22Rv1 (cell line): ENCODE measurements around the gene C11orf98.

Source experiments
- H3K27ac ChIP-seq: fragments of 450-650 bp; 2 replicates; pipeline ENCODE4 v1.5.1; 2017
- ZFX ChIP-seq: fragments of 450-650 bp; IDR thresholded peaks from 2 replicates; pipeline ENCODE4 v1.6.1; 2017; ENCODE audit warnings: antibody characterized with exemption, borderline replicate concordance
- TF ChIP-seq, protein P1 (sequence below): fragments of 450-650 bp; IDR thresholded peaks from 2 replicates; pipeline ENCODE4 v1.5.1; 2017; ENCODE audit warnings: mild to moderate bottlenecking

C11orf98 gene

DNA sequence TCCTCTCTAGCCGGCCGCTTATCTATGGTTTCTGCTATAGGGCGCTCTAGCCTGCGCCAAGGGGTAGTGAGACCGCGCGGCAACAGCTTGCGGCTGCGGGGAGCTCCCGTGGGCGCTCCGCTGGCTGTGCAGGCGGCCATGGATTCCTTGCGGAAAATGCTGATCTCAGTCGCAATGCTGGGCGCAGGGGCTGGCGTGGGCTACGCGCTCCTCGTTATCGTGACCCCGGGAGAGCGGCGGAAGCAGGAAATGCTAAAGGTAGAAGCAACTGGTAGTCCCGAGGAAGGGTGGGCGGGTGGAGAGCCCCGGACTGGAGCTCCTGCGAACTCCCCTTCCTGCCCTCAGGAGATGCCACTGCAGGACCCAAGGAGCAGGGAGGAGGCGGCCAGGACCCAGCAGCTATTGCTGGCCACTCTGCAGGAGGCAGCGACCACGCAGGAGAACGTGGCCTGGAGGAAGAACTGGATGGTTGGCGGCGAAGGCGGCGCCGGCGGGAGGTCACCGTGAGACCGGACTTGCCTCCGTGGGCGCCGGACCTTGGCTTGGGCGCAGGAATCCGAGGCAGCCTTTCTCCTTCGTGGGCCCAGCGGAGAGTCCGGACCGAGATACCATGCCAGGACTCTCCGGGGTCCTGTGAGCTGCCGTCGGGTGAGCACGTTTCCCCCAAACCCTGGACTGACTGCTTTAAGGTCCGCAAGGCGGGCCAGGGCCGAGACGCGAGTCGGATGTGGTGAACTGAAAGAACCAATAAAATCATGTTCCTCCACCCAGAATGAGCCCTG lies 6.8 kb upstream of the C11orf98 start, which contains the start of the genes LBHD1 and UQCC3:
Gene LBHD1, minus strand, starts transcription at position 660 of the 782 bp plus-strand sequence. CDS start 2,236 bp downstream, outside the sequence.
Gene UQCC3, plus strand, starts transcription at position 66 of the 782 bp plus-strand sequence. Its CDS starts 73 bp downstream, at position 139.
- TF ChIP-seq, protein P1, sequence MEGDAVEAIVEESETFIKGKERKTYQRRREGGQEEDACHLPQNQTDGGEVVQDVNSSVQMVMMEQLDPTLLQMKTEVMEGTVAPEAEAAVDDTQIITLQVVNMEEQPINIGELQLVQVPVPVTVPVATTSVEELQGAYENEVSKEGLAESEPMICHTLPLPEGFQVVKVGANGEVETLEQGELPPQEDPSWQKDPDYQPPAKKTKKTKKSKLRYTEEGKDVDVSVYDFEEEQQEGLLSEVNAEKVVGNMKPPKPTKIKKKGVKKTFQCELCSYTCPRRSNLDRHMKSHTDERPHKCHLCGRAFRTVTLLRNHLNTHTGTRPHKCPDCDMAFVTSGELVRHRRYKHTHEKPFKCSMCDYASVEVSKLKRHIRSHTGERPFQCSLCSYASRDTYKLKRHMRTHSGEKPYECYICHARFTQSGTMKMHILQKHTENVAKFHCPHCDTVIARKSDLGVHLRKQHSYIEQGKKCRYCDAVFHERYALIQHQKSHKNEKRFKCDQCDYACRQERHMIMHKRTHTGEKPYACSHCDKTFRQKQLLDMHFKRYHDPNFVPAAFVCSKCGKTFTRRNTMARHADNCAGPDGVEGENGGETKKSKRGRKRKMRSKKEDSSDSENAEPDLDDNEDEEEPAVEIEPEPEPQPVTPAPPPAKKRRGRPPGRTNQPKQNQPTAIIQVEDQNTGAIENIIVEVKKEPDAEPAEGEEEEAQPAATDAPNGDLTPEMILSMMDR: no peak
- no peak for TF ChIP-seq ZFX
- H3K27ac ChIP-seq: peak within 1 kb of the TSS; percentile 95

DNA sequence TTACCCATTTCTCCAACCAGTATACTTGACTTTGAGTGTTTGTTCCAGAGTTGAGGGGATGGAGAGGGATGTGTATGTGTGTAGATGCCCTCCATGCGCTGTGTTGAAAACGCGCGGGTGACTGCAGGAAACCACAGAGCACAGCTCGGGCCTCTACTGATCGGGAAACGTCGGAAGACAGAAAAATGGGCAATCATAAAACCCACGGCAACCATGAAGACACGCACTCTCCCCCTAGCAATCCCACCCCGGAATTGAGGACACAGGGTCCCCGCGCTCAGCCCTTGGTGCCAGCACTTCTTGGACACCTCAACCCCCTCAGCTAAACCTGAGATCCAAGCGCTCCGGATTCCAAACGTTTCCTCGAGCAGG lies 6.2 kb upstream of the C11orf98 start:
- TF ChIP-seq, protein P1: no peak
- H3K27ac ChIP-seq: peak overlapping the region; percentile 95

GRCh38 chr11:62669420-62670161 lies 4.6 kb upstream of the C11orf98 start:
- TF ChIP-seq, protein P1: no peak
- H3K27ac ChIP-seq: peak overlapping the region; percentile 95

GRCh38 chr11:62667460-62667859 lies 2.5 kb upstream of the C11orf98 start:
- H3K27ac ChIP-seq: peak overlapping the region; percentile 95
- TF ChIP-seq ZFX: no peak
- TF ChIP-seq, protein P1: no peak

- TF ChIP-seq, protein P1: no peak
- no peak for TF ChIP-seq ZFX
- peak overlapping the region; percentile 95 for H3K27ac ChIP-seq
Measured at GRCh38 chr11:62666259-62666926, 1.4 kb upstream of the C11orf98 start.

DNA sequence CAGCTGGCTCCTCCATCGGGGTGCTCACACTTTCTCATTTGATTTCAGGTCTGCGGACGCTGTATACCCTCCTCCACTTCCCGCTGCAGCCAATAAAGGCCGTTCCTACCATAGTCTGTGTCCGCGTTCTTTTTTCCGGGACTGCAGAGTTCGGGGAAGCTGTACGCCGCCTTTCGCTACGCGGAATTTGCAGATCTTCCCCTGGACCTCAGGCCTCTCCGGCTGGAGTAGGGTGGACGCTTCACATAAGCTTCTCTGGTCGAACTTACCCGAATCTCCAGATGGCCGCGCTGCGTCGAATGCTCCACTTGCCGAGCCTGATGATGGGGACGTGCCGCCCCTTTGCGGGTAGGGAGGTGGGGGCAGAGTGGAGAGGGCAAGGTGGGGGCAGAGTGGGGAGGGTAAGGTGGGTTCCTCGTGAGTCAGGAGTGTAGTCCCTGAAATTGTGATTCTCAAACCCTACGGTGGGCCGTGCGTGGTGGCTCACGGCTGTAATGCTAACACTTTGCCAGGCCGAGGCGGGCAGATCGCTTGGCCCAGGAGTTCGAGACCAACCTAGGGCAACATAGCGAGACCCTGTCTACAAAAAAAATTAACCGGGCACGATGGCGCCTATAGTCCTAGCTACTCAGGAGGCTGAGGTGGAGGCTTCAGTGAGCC lies 719 bp upstream of the C11orf98 start:
- H3K27ac ChIP-seq: peak overlapping the region; percentile 95
- TF ChIP-seq, protein P1: no peak
- no peak for TF ChIP-seq ZFX
